K562 (cell line): Measurements from ENCODE around the gene C11orf52. TPM values are rescaled to one million over a fixed set of nuclear protein-coding genes. Genes with fewer than 3 reads are reported as not detected.
A peak's percentile ranks its signal among the peaks of the same experiment; 100 is the strongest.

Experiments used
- AFF4 ChIP-seq: sonication (generic); formaldehyde crosslinking; IDR thresholded peaks from 2 replicates; pipeline ENCODE4 v1.8.0; 2023; ENCODE audit warnings: mild to moderate bottlenecking, missing genetic modification reagents
- BRD9 ChIP-seq: fragments of 450-650 bp; IDR thresholded peaks from 2 replicates; pipeline ENCODE4 v1.6.1; 2018; ENCODE audit warnings: low read depth; ENCODE audit not compliant: partially characterized antibody
- CBX3 ChIP-seq, 2 experiments: IDR thresholded peaks; 1 replicate in 1 of 2; 2 replicates in 1 of 2; pipeline ENCODE4 v1.6.1; 2012; ENCODE audit warnings: inconsistent platforms in 2 of 2, low read length in 2 of 2, borderline replicate concordance in 1 of 2, control low read depth in 1 of 2
- GATAD2B ChIP-seq: fragments of 450-650 bp; IDR thresholded peaks from 2 replicates; pipeline ENCODE4 v1.6.1; 2017; ENCODE audit warnings: mild to moderate bottlenecking, borderline replicate concordance
- MECOM ChIP-seq: fragments of 250-450 bp; sonication (Bioruptor Pico); IDR thresholded peaks from 2 replicates; pipeline ENCODE4 v1.8.0; 2022; ENCODE audit warnings: inconsistent platforms
- POLR2B ChIP-seq: fragments of 450-650 bp; IDR thresholded peaks from 2 replicates; pipeline ENCODE4 v1.6.1; 2018; ENCODE audit warnings: low read depth; ENCODE audit not compliant: partially characterized antibody
- RCOR1 ChIP-seq, 2 experiments: IDR thresholded peaks; 2 replicates each; pipeline ENCODE4 v1.6.1; 2012; ENCODE audit warnings: low read depth in 2 of 2, low read length in 2 of 2, borderline replicate concordance in 1 of 2, improper control_type of control experiment in 1 of 2
- RFX1 ChIP-seq: fragments of 450-650 bp; IDR thresholded peaks from 2 replicates; pipeline ENCODE4 v1.6.1; 2016; ENCODE audit warnings: mild to moderate bottlenecking, moderate library complexity
- SIN3A ChIP-seq, 2 experiments: fragments of 150-350 bp in 1 of 2; IDR thresholded peaks; 2 replicates each; pipeline ENCODE4 v1.6.1; 2011 to 2016; ENCODE audit warnings: borderline replicate concordance in 2 of 2, low read depth in 2 of 2, low read length in 2 of 2, mild to moderate bottlenecking in 2 of 2, moderate library complexity in 2 of 2; ENCODE audit not compliant: control insufficient read depth in 1 of 2
- SMARCA4 ChIP-seq: fragments of 450-650 bp; IDR thresholded peaks from 2 replicates; pipeline ENCODE4 v1.6.1; 2016
- TEAD1 ChIP-seq, 2 experiments: fragments of 450-650 bp in 1 of 2; sonication (generic) in 1 of 2; formaldehyde crosslinking; IDR thresholded peaks; 2 replicates each; pipeline versions ENCODE4 v1.4.0 to v1.8.0; 2020 to 2022; ENCODE audit warnings: mild to moderate bottlenecking in 2 of 2, missing genetic modification reagents in 1 of 2
- ZBTB12 ChIP-seq: fragments of 250-450 bp; sonication (Bioruptor Pico); IDR thresholded peaks from 2 replicates; pipeline ENCODE4 v1.4.0; 2020
- ZBTB7A ChIP-seq: IDR thresholded peaks from 2 replicates; pipeline ENCODE4 v1.6.1; 2011; ENCODE audit warnings: low read depth, mild to moderate bottlenecking, low read length, moderate library complexity, borderline replicate concordance; ENCODE audit not compliant: control insufficient read depth
- ZNF165 ChIP-seq: fragments of 250-450 bp; sonication (Bioruptor Pico); IDR thresholded peaks from 2 replicates; pipeline ENCODE4 v1.4.0; 2020; ENCODE audit warnings: borderline replicate concordance
- ZNF175 ChIP-seq: fragments of 200-800 bp; sonication (Bioruptor generic); IDR thresholded peaks from 2 replicates; pipeline ENCODE4 v1.6.1; 2016; ENCODE audit warnings: low read depth, mild to moderate bottlenecking, missing genetic modification characterization, missing compliant biosample characterization
- ZNF197 ChIP-seq: fragments of 200-800 bp; sonication (Bioruptor generic); IDR thresholded peaks from 2 replicates; pipeline ENCODE4 v1.6.1; 2016; ENCODE audit warnings: low read depth, missing genetic modification characterization, missing compliant biosample characterization
- ZNF23 ChIP-seq: fragments of 250-450 bp; sonication (Bioruptor Pico); IDR thresholded peaks from 2 replicates; pipeline ENCODE4 v1.4.0; 2020; ENCODE audit warnings: mild to moderate bottlenecking
- ZNF282 ChIP-seq: sonication (generic); formaldehyde crosslinking; IDR thresholded peaks from 2 replicates; pipeline ENCODE4 v1.8.1; 2023; ENCODE audit warnings: missing genetic modification reagents
- ZNF311 ChIP-seq: fragments of 250-450 bp; sonication (Bioruptor Pico); IDR thresholded peaks from 2 replicates; pipeline ENCODE4 v1.4.0; 2020; ENCODE audit warnings: mild to moderate bottlenecking, moderate library complexity
- ZNF347 ChIP-seq: fragments of 450-650 bp; formaldehyde crosslinking; IDR thresholded peaks from 2 replicates; pipeline ENCODE4 v1.4.0; 2020; ENCODE audit warnings: low read depth, mild to moderate bottlenecking, moderate library complexity
- ZNF354B ChIP-seq: fragments of 250-450 bp; sonication (Bioruptor Pico); IDR thresholded peaks from 2 replicates; pipeline ENCODE4 v1.4.0; 2020
- ZNF445 ChIP-seq: fragments of 250-450 bp; sonication (Bioruptor Pico); IDR thresholded peaks from 2 replicates; pipeline ENCODE4 v1.4.0; 2020; ENCODE audit warnings: low read depth, mild to moderate bottlenecking, moderate library complexity
- ZNF584 ChIP-seq: fragments of 200-800 bp; sonication (Bioruptor generic); IDR thresholded peaks from 2 replicates; pipeline ENCODE4 v1.6.1; 2016; ENCODE audit warnings: low read depth, mild to moderate bottlenecking, missing genetic modification characterization, missing compliant biosample characterization
- ZNF766 ChIP-seq: fragments of 200-800 bp; sonication (Bioruptor generic); conservative IDR thresholded peaks from 2 replicates; pipeline ENCODE4 v1.6.1; 2016; ENCODE audit warnings: missing genetic modification characterization, missing compliant biosample characterization
- polyA plus RNA-seq, 8 experiments: library from polyadenylated mRNA; depleted of rRNA in 4 of 8; stranded (reverse) in 5 of 8; unstranded in 3 of 8; fragments of >200 nt; fragmentation: Nextera tagmentation in 2 of 8; fragmentation: Illumina TruSeq in 1 of 8; extraction: Ambion mirVana in 2 of 8; extraction: Trizol in 1 of 8; gene quantifications; 2 replicates each; pipeline versions ENCODE4 v1.2.1 to v1.2.3, GENCODE V29; 2011 to 2014; ENCODE audit warnings: inconsistent platforms in 1 of 8, missing spikeins in 1 of 8
- total RNA-seq, 7 experiments: library from RNA; depleted of rRNA in 6 of 7; stranded (reverse); fragments of >200 nt in 6 of 7; fragmentation: Illumina TruSeq in 2 of 7; extraction: Trizol in 2 of 7; gene quantifications; 2 replicates each; pipeline versions ENCODE4 v1.2.1 to v1.2.3, GENCODE V29; 2011 to 2021; ENCODE audit warnings: low replicate concordance in 1 of 7
- TF ChIP-seq, protein P1 (sequence below): sonication (generic); formaldehyde crosslinking; IDR thresholded peaks from 2 replicates; pipeline ENCODE4 v1.8.1; 2022; ENCODE audit warnings: missing genetic modification reagents

C11orf52 gene
- total and polyA plus RNA-seq, 9 of the 15 experiments (the other 6 are each of a cell fraction or from before 2014, with no cell fraction given) = 0.29 to 2.9 (median 1.0) TPM

GRCh38 chr11:111879637-111879960 lies 39.1 kb upstream of the C11orf52 start (continued):
- TF ChIP-seq ZNF584 (CRISPR knock-in tag) = no peak
- peak; percentile 50; the same call in 1 of the 2 replicates for TF ChIP-seq ZNF766 (CRISPR knock-in tag)
- TF ChIP-seq ZNF23 = no peak
- TF ChIP-seq ZNF445 (CRISPR knock-in tag) = no peak
- TF ChIP-seq ZBTB12 = no peak
- 0 out of 4 replicates have a peak, but pooled peaks of 1 of the 2 experiments have one; percentile 25 for TF ChIP-seq SIN3A (IDR thresholded peaks at IDR 0.05; ENCODE audit: borderline replicate concordance in 2 of 2, control insufficient read depth in 1 of 2, low read depth in 2 of 2, low read length in 2 of 2)
- peak; percentile 72 for TF ChIP-seq BRD9
- no peak for TF ChIP-seq ZNF311 (CRISPR knock-in tag)
- TF ChIP-seq RFX1 = no peak
- no peak for TF ChIP-seq RCOR1 (IDR thresholded peaks at IDR 0.05; ENCODE audit: borderline replicate concordance in 1 of 2, low read depth in 2 of 2, low read length in 2 of 2)
- no peak for TF ChIP-seq ZNF282 (CRISPR knock-in tag)
- TF ChIP-seq, protein P1, sequence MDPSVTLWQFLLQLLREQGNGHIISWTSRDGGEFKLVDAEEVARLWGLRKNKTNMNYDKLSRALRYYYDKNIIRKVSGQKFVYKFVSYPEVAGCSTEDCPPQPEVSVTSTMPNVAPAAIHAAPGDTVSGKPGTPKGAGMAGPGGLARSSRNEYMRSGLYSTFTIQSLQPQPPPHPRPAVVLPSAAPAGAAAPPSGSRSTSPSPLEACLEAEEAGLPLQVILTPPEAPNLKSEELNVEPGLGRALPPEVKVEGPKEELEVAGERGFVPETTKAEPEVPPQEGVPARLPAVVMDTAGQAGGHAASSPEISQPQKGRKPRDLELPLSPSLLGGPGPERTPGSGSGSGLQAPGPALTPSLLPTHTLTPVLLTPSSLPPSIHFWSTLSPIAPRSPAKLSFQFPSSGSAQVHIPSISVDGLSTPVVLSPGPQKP (CRISPR knock-in tag) = no peak
- peak; percentile 80; the same call in 1 of the 2 replicates for TF ChIP-seq ZNF175 (CRISPR knock-in tag)
- no peak for TF ChIP-seq ZBTB7A
- TF ChIP-seq POLR2B = no peak
- no peak for TF ChIP-seq ZNF347 (CRISPR knock-in tag)
- 0 out of 2 replicates have a peak, but pooled peaks have one; percentile 16 for TF ChIP-seq SMARCA4
- TF ChIP-seq ZNF165 (CRISPR knock-in tag) = no peak
- 0 out of 2 replicates have a peak, but pooled peaks have one; percentile 21 for TF ChIP-seq AFF4 (CRISPR knock-in tag)
- TF ChIP-seq TEAD1 (CRISPR knock-in tag; IDR thresholded peaks at IDR 0.05) = no peak; a peak in 1 of 4 replicates
- no peak for TF ChIP-seq GATAD2B
- TF ChIP-seq CBX3 (IDR thresholded peaks at IDR 0.05; ENCODE audit: borderline replicate concordance in 1 of 2, low read length in 2 of 2) = 0 out of 3 replicates have a peak, but pooled peaks of 1 of the 2 experiments have one; percentile 7
- no peak for TF ChIP-seq ZNF197 (CRISPR knock-in tag)
- no peak for TF ChIP-seq ZNF354B (CRISPR knock-in tag)
- TF ChIP-seq MECOM (CRISPR knock-in tag) = no peak
